ENCODE data around the gene GAREM1. TPM values are rescaled to one million over a fixed set of nuclear protein-coding genes. Genes with fewer than 3 reads are reported as not detected.

GAREM1 gene
- total and polyA plus RNA-seq, 3 donors from 2014 or later: 10.7 to 16.2 (median 15.2) TPM

- Histone ChIP-seq H3K27ac (no peak overlapping the region), H3K9me3 (no peaks in the 10 kb centered on the region), H3K36me3 (ENCODE audit: low read depth, missing control alignments) (no peaks in the 10 kb centered on the region), H3K27me3 (no peaks in the 10 kb centered on the region), H3K4me1 (no peaks in the 10 kb centered on the region), H3K4me3 (no peak overlapping the region)
- intact Hi-C loops (cut with DNase I; ENCODE audit: low total_unique reads): no loop called here
- 63 to 65% methylated on average over 1 of the region's 1 CpG for WGBS, 2 donors
- TF ChIP-seq CTCF (IDR thresholded peaks at IDR 0.05) (no peak), POLR2A (IDR thresholded peaks at IDR 0.05) (no peak)
- no peak for DNase-seq
These were observed 15.3 kb downstream of the GAREM1 start for GRCh38 chr18:32455361-32455760.

- H3K4me1 ChIP-seq: no peaks in the 10 kb centered on the region
- intact Hi-C loops (cut with DNase I; ENCODE audit: low total_unique reads): no loop called here
- no peaks in the 10 kb centered on the region for H3K27me3 ChIP-seq
- H3K4me3 ChIP-seq: no peak overlapping the region
- no peaks in the 10 kb centered on the region for H3K36me3 ChIP-seq (ENCODE audit: low read depth, missing control alignments)
- no peak overlapping the region for H3K27ac ChIP-seq
- TF ChIP-seq CTCF (IDR thresholded peaks at IDR 0.05) (no peak), POLR2A (IDR thresholded peaks at IDR 0.05) (no peak)
- no peak for DNase-seq
- WGBS, 2 donors: 44 to 60% methylated on average over 1 of the region's 1 CpG
- no peaks in the 10 kb centered on the region for H3K9me3 ChIP-seq
These were observed 16.1 kb downstream of the GAREM1 start for GRCh38 chr18:32454593-32454992.

GRCh38 chr18:32450874-32451273 is 19.8 kb downstream of the GAREM1 start:
- Histone ChIP-seq H3K4me3 (no peak overlapping the region), H3K27me3 (no peaks in the 10 kb centered on the region), H3K9me3 (no peaks in the 10 kb centered on the region), H3K36me3 (ENCODE audit: low read depth, missing control alignments) (no peaks in the 10 kb centered on the region), H3K27ac (no peak overlapping the region), H3K4me1 (no peaks in the 10 kb centered on the region)
- intact Hi-C loops (cut with DNase I; ENCODE audit: low total_unique reads): no loop called here
- TF ChIP-seq CTCF (IDR thresholded peaks at IDR 0.05) (no peak), POLR2A (IDR thresholded peaks at IDR 0.05) (no peak)
- DNase-seq: no peak

GRCh38 chr18:32450026-32450691 is 20.5 kb downstream of the GAREM1 start:
- no peak overlapping the region for H3K27ac ChIP-seq
- intact Hi-C loops (cut with DNase I; ENCODE audit: low total_unique reads): no loop called here
- H3K36me3 ChIP-seq (ENCODE audit: low read depth, missing control alignments): no peaks in the 10 kb centered on the region
- WGBS, 2 donors: 85 to 90% methylated on average over 3 of the region's 3 CpGs
- H3K9me3 ChIP-seq: no peaks in the 10 kb centered on the region
- no peak for DNase-seq
- no peak overlapping the region for H3K4me3 ChIP-seq
- H3K27me3 ChIP-seq: no peaks in the 10 kb centered on the region
- TF ChIP-seq CTCF (IDR thresholded peaks at IDR 0.05) (no peak), POLR2A (IDR thresholded peaks at IDR 0.05) (no peak)
- no peaks in the 10 kb centered on the region for H3K4me1 ChIP-seq

- Histone ChIP-seq H3K9me3 (no peaks in the 10 kb centered on the region), H3K4me3 (no peak overlapping the region), H3K4me1 (no peaks in the 10 kb centered on the region), H3K27ac (no peak overlapping the region), H3K36me3 (ENCODE audit: low read depth, missing control alignments) (no peaks in the 10 kb centered on the region), H3K27me3 (no peaks in the 10 kb centered on the region)
- WGBS, 2 donors: 77 to 78% methylated on average over 3 of the region's 3 CpGs
- intact Hi-C loops (cut with DNase I; ENCODE audit: low total_unique reads): no loop called here
- TF ChIP-seq POLR2A (IDR thresholded peaks at IDR 0.05) (no peak), CTCF (IDR thresholded peaks at IDR 0.05) (no peak)
- no peak for DNase-seq
These were observed 23.9 kb downstream of the GAREM1 start for GRCh38 chr18:32446780-32447179.
